ENCODE data around the gene STX3.
"Not testable (repeated sequence)": the region's sequence is repeated elsewhere in the genome, so short reads cannot be mapped to it uniquely, and the experiment has no call there.

Gene STX3

DNA sequence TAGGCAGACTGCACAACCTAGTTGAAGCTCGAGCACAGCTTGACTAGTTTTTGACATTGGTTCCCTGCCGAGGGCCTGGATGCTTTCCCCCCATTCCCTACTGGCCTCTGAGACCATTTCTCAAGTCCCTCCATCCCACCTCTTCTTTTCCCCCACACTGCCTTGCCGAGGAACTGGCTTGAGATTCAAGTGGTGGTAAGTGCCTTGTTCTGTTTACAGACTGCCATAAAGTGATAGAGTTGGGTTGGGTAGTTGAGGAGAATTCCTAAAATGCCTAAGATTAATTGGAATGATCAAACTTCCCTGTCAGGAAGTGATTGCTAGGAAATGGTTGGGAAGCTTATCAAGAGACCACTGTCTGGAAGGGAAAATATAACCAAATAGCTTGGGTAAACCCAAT, 39.2 kb downstream of the STX3 start:
- DNase-seq = no peak

DNA sequence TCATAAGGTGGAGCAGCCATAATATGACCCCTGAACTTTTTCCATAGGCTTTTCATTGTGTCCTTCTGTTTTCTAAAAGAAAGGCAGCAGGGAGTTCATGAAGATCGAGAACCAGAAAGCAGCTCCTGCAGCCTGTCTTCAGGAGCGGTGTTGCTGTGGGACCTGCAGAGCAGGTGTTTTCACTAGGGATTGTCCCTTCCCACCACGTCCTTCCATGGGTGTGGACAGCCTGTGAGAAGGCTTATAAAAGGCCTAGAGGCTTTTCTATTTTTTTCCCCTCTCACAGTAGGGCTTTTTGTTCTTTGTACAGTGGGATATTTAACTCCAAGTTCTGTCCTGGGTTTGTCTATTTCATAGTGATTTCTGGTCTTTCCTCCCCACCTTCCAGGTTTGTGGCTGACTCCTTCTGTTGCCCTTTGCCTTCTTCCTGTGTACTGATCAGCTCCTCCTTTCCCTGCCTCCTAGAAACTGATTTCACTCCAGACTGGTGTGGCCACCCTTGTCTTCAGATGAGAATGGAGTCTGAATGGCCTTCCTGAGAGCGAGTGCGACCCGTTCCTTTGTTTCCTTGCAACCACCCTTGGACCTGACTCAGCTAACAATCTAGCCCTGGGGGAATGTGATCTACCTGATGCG, 45.3 kb downstream of the STX3 start:
- no peak for DNase-seq

DNA sequence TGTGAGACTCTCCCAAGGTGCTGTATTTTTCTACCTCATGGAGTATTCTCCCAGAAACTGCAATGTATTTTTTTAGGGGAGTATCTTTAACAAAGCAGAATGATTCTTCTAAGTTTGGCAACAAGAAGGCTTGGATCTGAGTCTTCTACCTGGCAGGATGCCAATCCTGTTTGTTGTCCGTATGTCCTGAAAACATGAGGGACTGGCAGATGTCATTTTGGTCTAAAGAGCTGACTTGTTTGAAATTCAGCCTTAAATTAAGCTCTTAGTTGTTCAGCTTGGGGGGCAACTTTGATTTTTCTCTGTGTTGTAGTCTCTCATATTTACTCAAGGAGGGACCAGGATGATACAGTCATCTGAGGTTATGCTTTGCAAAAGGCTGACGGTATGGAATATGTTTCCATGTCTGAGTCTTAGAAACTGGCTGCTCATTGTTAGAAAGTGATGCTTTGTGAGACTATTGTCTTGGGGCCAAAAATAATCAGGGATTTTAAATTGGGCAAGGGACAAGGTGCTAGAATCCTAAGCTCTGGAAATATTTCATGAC, 46.1 kb downstream of the STX3 start:
- DNase-seq = no peak

DNA sequence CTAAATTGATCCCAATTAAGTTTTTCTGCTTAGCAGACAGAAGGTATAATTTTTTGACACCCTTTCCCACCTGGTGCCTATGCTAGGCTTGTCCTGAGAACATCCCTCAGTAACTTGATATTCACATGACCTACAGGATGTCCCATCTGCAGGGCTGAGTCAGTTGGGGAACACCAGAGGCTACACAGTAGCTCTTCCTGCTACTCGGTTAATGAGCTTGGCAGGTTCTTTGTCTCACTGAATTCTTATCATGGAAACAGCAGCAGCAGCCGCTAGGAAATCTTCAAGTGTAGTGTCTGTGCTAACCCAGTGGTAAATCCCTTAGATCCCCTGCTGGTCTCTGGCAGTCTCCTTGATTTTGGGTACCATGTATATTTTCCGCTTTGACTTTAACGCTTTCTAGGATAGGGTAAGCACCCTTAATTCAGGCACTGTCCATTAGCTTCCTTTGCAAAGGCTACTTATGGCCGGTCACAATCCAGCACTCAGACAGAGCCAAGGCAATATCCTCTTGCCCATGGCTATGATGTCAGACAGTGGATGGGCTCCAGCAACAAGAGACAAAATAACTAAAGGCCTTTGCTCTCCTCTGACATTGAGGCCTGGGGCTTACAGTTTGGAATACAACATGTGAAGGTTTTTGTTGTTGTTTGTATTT, 46.9 kb downstream of the STX3 start:
- DNase-seq = no peak

DNA sequence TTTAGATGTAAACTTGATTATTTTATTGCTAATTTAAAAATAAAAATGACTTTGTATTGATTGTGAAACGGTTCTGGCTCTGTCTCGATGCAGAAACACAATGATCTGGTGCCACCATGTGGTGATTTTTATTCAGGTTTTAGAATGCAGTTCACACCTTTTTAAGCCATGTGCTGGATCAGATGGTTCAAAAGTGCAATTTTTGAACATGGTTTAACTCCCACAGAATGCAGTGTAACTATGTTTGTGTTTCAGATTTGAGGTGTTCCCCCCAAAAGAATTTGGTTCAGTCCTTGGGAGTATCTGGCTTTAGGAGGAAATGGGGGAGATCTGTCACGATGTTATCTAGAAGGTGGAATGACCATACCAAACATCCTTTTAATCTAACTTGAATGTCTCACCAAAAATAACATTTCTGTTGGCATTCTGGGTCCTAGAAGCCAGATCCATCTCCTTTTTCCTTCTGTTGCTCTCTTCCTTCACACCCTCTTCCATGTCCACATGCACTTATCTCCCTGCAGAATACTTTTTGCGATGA, 47.5 kb downstream of the STX3 start:
- peak; percentile 77 for DNase-seq

DNA sequence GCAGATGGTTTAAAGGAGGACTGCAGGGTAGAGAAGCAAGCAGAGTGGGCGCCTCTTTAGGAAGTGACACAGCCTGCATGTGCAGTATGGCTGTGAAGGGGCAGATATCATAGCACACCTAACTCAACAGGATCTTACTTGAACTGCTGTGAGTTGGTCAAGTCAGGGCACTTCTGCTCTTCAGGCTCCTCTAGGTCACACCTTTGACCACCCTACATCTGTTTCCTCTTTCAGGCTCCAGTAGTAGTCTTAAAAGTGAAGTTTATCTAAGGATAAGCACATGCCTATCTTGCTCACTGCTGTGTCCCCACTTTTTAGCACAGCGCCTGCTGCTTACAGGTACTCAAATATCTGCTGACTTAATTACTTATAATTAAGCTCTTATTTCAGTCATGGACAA, 48.9 kb downstream of the STX3 start:
- DNase-seq = no peak

DNA sequence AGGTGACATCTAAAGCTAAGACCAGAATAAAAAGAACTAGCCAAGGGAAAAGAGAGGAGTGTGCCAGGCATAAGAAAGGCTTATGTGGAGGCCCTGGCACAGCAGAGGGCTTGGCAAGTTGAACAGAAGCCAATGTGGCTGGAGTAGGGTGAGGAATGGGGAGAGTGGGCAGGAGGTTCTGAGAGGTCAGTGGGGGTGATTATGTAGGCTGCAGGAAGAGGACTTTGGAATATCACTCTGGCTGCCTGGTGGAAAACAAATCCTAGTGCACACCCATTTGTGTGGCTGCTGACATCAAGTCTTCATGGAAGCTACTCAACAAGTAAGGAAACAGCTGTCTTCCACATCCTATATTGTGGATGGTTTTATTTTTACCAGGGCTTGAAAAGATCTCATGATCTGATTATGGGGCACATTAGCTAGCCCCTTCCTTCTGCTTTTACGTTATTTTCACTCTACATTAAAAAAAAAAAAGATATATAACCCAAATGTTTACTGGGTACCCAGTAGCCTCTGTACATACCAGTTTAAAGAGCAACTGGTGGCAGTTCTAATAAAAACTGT, 52.0 kb downstream of the STX3 start:
- DNase-seq = no peak

DNA sequence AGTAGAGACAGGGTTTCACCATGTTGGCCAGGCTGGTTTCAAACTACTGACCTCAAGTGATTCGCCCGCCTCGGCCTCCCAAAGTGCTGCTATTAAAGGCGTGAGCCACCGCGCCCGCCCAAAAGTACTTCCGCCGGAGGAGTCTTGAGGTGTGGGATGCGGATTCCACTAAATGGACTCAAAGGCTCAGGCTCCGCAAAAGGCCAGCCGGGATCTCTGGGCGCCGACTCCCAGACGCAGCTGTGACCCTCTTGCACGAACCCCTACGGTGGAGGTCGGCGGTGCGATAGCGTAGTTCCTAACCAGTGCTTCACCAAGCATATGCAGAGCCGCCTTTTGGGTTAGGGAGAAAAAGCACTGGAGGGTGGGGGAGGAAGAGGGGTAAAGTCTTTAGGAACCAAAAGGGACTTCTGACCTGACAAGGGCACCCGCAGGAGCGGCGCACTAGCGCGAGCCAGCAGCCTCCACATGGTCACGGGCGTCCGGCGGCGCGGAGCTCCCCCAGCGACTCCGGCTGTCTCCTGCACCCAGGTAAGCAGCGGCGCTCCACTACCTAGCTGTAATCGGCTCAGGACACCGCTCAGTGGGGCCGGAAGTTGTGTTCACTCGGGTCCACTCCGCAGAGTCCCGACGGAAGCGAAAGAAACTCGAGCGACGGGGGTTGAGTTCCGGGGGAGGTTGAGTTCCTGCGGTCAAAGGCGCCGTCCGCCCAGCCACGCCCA, 55.2 kb downstream of the STX3 start, which contains the start of gene MRPL16:
Gene MRPL16, minus strand, starts transcription at position 590 of the 722 bp plus-strand sequence. Its CDS starts 120 bp downstream, at position 470.
- peak; percentile 93 for DNase-seq

DNA sequence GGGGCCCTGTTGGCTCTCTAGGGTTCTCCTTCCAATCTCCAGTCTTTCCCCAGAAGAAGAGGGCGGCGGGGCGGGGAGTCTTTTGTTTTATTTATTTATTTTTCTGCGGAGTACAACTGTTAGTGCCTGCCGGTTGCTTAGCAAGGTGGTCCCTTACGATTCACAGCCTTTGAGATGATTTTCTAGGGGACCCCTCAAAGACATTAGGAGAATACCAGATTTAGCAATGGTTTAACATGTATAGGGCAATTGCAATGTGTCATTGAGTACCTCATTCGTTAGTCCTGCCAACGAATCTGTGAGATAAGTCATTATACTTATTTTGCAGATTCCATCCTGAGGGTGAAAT, 55.7 kb downstream of the STX3 start:
- DNase-seq = no peak

DNA sequence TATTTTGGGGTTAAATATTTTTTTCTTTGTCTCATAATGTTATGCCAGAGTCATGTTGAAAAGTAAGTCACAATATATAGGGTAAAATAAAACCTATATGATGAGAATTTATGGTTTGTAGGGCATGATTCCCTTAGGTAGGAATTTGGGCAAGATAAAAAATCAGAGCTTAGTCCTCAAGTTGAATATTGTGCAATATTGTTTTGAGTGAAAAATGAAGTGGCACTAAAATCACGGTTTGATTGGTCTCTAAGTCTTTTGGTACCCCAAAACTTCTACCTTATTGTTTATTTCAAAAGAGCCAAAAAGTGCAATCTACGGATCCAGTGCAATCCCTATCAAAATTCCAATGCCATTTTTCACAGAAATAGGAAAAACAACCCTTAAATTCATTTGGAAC, 57.0 kb downstream of the STX3 start:
- no peak for DNase-seq

DNA sequence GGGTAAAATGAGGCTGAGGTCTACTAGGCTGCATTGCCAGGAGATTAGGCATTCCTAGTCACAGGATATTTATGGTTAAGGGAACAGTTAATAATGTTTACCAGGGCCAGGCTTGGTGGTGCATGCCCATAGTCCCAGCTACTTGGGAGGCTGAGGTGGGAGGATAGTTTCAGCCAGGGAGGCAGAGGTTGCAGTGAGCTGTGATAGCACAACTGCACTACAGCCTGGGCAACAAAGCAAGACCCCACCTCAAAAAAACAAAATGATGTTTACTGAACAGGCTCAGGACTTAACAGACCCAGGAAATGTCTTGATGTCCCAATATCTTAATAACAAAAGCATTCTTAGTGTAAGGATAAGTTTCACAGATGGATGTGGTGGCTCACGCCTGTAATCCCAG, 58.2 kb downstream of the STX3 start:
- DNase-seq = no peak

DNA sequence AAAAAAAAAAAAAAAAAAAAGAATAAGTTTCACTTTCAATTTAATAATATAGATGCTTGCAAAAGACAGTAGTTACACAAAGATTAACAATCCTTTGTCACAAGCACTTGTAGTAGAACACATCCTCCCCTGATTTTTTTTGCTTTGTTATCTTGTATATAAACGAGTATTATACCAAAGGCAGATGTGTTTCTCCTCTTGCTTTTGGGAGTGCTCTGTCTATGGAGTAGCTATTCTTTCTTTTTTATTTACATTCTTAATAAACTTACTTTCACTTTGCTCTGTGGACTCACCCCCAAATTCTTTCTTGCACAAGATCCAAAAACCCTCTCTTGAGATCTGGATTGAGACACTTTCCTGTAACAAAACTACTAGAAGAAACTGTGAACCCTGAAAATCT, 58.8 kb downstream of the STX3 start:
- peak; percentile 57 for DNase-seq

DNA sequence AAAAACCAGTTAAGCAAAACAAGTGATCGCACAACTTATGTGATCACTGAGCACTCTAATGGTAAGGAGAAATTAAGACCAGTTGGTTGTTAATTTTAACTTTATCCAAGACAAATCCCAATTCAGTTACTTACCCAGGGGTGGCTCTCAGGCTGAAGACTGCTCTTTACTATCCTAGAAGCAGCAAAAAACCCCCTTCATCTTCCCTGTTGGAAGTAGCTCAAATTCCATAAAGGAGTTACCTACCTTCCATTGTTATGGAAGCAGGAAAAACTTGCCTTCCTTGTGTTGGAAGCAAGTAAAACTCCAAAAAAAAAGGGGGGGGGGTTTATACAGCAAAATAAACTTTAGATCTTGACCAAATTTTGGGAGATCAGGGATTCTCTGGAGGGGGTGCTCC, 60.6 kb downstream of the STX3 start:
- no peak for DNase-seq

DNA sequence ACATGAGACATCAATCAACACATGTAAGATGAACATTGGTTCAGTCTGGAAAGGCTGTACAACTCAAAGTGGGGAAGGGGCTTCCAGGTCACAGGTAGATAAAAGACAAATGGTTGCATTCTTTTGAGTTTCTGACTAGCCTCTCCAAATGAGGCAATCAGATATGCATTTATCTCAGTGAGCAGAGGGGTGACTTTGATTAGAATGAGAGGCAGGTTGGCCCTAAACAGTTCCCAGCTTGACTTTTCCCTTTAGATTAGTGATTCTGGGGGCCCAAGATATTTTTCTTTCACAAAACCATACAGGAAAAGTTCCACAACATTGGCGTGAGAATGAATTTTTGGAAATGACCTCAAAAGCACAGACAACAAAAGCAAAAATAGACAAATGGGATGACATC, 61.3 kb downstream of the STX3 start:
- DNase-seq = not testable (repeated sequence)

DNA sequence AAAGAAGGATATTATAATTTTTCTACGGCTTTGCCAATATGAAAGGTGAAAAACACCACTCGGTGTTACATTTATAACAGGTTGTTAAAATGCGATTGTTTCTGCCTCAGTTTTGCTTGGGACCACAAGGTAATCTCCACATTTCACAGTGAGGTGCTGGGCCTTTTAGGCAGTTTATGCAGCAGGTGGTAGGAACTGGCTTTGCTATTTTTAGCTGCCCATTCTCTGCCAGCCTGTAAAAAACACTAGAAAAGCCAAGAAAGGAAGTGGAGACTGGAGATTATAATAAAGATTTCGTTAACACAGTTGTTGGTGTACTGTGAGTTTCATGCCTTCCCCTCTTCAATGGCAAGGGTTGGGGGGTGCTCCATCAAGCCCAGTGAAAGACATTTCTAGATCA, 63.4 kb downstream of the STX3 start:
- no peak for DNase-seq

DNA sequence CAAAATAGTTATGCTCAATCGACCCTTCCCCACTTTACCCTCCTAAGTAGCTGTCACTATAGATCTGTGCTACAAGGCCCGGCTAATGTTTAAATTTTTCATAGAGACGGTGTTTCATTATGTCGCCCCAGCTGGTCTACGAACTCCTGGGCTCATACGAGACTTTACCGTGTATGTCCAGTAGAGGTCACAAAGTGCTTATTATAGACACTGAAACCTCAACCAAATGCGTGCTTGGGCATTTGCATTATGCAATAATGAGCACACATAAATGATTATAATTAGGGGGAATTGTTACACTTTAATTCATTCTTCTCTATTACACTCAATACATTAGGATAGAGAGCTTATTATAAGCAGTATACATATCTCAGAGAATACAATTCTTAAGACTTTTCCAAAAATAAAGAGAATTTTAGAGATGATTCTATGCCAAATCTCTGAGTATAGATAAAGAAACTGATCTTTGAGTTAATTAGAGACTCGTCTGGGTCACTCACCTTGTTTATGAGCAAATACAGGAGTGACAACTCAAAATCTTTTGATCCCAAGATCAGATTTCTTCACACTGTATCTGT, 67.9 kb downstream of the STX3 start:
- DNase-seq = peak; percentile 76

DNA sequence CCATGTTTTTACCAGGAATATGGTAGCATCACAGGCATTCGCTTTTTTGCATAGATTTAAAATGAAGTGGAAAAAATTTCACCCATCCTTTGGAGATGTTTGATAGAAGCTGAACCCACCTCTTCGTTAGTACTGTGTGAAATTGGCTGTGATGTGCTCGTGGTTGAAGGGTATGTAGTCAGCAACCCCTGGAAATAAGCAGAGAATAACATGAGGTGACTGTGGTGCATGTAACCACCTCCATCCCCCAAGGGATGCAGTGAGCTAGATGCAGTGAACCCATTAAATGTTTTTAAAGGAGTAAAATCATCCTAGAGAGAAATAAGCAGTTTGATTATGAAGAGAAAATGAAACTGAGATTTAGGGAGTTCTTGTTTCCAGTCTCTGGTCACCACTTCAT, 74.2 kb downstream of the STX3 start:
- DNase-seq = no peak

DNA sequence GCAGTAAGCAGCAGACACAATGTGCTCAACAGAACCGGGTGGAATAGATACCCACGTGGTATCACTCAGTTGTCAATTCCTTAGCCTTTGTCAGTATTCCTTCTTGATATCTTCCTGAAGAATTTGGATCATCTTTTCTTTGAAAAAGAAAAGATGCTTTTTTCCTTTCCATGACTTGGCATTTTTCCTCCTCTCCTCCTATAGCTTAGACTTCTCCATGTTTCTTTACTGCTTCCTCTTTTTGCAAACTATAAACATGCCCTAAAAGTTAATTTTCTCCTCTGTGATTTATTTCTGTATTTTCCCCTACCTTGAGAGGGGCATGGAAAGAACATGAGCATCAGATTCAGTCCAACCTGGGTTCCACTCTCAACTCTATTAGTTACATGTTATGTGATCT, 78.4 kb downstream of the STX3 start:
- DNase-seq = no peak

DNA sequence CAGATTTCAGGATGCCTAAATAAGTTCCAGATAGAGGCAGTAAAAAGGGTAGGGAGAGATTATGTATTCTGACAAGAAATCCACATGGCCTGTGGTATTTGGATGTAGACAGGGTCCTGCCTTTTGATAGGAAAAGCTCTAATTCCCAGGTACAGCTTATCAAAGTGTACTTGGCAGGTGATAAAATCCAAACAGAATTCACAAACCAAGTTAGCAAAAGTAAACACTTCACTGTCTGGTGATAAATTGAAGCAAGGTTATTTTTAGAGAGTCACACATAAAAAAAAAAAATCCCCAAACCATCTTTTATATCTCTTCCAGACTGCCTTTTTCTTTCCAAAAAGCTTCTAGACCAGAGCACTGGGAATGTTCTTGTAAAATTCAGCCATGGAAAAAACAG, 84.4 kb downstream of the STX3 start:
- no peak for DNase-seq

DNA sequence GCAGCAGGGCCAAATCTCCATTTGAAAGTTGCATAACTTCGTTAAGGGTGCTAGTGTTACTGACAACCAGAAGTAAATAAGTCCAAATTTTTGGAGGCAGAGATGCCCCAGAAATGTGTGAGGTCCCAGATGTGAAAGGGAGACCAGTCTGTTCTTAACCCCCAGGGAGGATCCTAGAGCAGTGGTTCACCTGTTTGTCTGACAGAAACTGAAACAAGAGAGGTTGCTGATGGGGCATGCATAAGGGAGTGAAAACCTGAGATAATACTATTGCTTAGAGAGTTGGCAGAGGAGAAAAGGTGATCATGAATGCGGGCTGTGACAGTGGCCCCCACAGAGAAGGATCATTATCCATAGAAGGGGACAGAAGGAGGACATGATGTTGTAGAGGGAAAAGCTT, 86.3 kb downstream of the STX3 start:
- DNase-seq = no peak

DNA sequence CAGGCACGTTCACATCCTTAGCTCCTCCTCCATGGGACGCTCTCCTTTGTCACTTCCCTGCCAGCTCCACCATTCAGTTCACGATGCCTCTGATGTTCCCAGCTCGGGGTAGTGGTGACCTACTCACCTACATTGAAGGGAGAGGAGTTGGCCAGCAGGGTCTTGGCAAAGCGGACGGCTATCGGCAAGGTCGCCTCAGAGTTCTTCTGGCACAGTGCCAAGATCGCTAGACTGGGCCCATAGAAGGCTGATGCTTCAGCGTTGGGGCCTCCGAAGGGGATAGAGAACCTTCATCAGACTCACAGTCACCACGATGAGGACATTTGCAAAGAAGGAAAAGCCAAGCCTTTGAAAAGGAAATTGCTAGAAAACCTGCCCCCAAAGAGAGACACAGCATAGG, 87.1 kb downstream of the STX3 start:
- no peak for DNase-seq

DNA sequence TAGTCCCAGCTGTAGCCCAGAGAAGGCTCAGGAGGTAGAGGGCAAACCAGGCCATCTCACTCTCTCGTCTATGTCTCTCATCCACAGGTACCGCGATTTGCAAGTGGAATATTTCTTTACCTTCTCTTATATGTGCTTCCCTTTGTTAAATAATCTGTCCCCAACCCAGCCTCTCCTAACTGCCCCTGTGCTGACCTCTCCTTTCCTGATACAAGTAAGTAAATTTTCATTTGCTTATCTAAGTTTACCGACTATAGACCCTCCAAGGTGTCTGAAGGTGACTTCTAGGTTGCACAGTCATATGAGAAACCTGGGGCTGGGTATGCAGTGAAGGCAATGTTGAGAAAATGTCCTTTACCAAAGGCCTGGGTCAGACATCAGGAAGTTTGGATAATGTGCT, 90.2 kb downstream of the STX3 start, which contains the start of gene CBLIF:
Gene CBLIF, minus strand, starts transcription at position 101 of the 400 bp plus-strand sequence. Its CDS starts 46 bp downstream, at position 55.
- no peak for DNase-seq

DNA sequence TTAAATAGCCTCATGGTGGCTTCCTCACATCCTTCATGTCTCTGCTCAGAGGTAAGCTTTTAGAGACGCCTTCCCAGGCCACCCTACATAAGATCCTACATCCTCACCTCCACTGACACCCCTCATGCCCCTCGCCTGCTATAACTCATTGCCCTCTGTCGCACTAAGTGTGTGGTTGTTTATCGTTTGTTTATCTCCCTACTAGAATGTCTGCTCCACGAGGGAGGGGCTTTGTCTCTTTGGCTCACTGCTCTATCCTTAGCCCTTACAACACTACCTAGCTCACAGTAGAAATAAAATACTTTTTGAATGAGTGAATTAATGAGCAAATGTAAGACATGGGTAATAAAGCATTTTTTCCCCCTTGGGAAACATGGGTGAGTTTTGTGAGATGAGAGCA, 91.4 kb downstream of the STX3 start:
- DNase-seq = no peak

Measured in suppressor macrophage treated with lipopolysaccharide for 4 hours (primary cell).